Measurements from ENCODE around the gene BMP7. TPM values are rescaled to one million over a fixed set of nuclear protein-coding genes. Genes with fewer than 3 reads are reported as not detected.

The BMP7 gene
- total and polyA plus RNA-seq, 9 donors: 0.07 to 19.4 (median 0.83) TPM

GRCh38 chr20:57216669-57217068 lies 49.8 kb downstream of the BMP7 start:
- Histone ChIP-seq H3K4me1 (ENCODE audit: insufficient read depth) (no peaks in the 10 kb centered on the region), H3K27ac (no peak overlapping the region), H3K4me3 (no peak overlapping the region), H3K9me3 (no peaks in the 10 kb centered on the region), H3K36me3 (no peaks in the 10 kb centered on the region), H3K27me3 (no peaks in the 10 kb centered on the region)
- intact Hi-C loops (cut with DNase I): no loop called here
- TF ChIP-seq POLR2A (IDR thresholded peaks at IDR 0.05) (no peak), EP300 (IDR thresholded peaks at IDR 0.05) (no peak), CTCF (IDR thresholded peaks at IDR 0.05) (no peak)
- no peak for DNase-seq
- 56 to 68% (median 59%) methylated on average over 9 of the region's 9 CpGs for WGBS, 3 donors

- intact Hi-C loops (cut with DNase I): no loop called here
- WGBS, 3 donors: 71 to 78% (median 77%) methylated on average over 10 of the region's 10 CpGs
- TF ChIP-seq POLR2A (IDR thresholded peaks at IDR 0.05) (no peak), CTCF (IDR thresholded peaks at IDR 0.05) (no peak), EP300 (IDR thresholded peaks at IDR 0.05) (no peak)
- H3K36me3 ChIP-seq: no peaks in the 10 kb centered on the region
- H3K4me3 ChIP-seq: no peak overlapping the region
- no peak overlapping the region for H3K27ac ChIP-seq
- H3K4me1 ChIP-seq (ENCODE audit: insufficient read depth): no peaks in the 10 kb centered on the region
- no peaks in the 10 kb centered on the region for H3K9me3 ChIP-seq
- H3K27me3 ChIP-seq: no peaks in the 10 kb centered on the region
- no peak for DNase-seq
Measured at GRCh38 chr20:57215826-57216471, 50.5 kb downstream of the BMP7 start.

GRCh38 chr20:57215426-57215825 lies 51.0 kb downstream of the BMP7 start:
- Histone ChIP-seq H3K36me3 (no peaks in the 10 kb centered on the region), H3K9me3 (no peaks in the 10 kb centered on the region), H3K27ac (no peak overlapping the region), H3K4me3 (no peak overlapping the region), H3K27me3 (no peaks in the 10 kb centered on the region), H3K4me1 (ENCODE audit: insufficient read depth) (no peaks in the 10 kb centered on the region)
- WGBS, 3 donors: 75 to 85% (median 80%) methylated on average over 6 of the region's 6 CpGs
- TF ChIP-seq CTCF (IDR thresholded peaks at IDR 0.05) (no peak), POLR2A (IDR thresholded peaks at IDR 0.05) (no peak)
- intact Hi-C loops (cut with DNase I): no loop called here
- no peak for DNase-seq

- no peaks in the 10 kb centered on the region for H3K4me1 ChIP-seq (ENCODE audit: insufficient read depth)
- intact Hi-C loops (cut with DNase I): no loop called here
- H3K27me3 ChIP-seq: no peaks in the 10 kb centered on the region
- H3K4me3 ChIP-seq: no peak overlapping the region
- no peak for DNase-seq
- H3K27ac ChIP-seq: no peak overlapping the region
- 91 to 95% (median 93%) methylated on average over 2 of the region's 2 CpGs for whole genome bisulfite sequencing, 3 donors
- no peaks in the 10 kb centered on the region for H3K36me3 ChIP-seq
- H3K9me3 ChIP-seq: no peaks in the 10 kb centered on the region
- TF ChIP-seq POLR2A (IDR thresholded peaks at IDR 0.05) (no peak), CTCF (IDR thresholded peaks at IDR 0.05) (no peak)
Measured at GRCh38 chr20:57214948-57215347, 51.5 kb downstream of the BMP7 start.
